GM12878 (cell line): ENCODE data around the gene TPRN. TPM values are rescaled to one million over a fixed set of nuclear protein-coding genes. Genes with fewer than 3 reads are reported as not detected.

Experiments
- ATAC-seq: fragments of 200-7000 bp; cut with Tn5 transposase; 3 replicates; pipeline ENCODE4 v1.9.1; 2020; ENCODE audit warnings: mild to moderate bottlenecking, moderate library complexity
- BruUV-seq: library from RNA; stranded (reverse); fragments of 400-500 nt; replicated peaks from 2 replicates; lab custom pipeline; 2021; lab: Mats Ljungman, UMichigan
- CTCF ChIA-PET: fragments of 300-600 bp; sonication (Branson Sonifier 250); formaldehyde crosslinking; extraction: SDS; loops from one replicate; lab custom pipeline; 2021; ENCODE audit warnings: inconsistent platforms; lab: Yijun Ruan, JAX
- POLR2A ChIA-PET: fragments of 350-600 bp; formaldehyde crosslinking; extraction: SDS; loops from one replicate; lab custom pipeline; 2021; ENCODE audit warnings: inconsistent platforms; lab: Charles Lee
- RAD21 ChIA-PET: fragments of 300-600 bp; sonication (Branson Sonifier 250); formaldehyde crosslinking; loops from one replicate; lab custom pipeline; 2023; ENCODE audit warnings: antibody characterized with exemption; ENCODE audit not compliant: unreplicated experiment; lab: Charles Lee
- SMC1A ChIA-PET: fragments of 300-600 bp; sonication (Branson Sonifier 250); formaldehyde crosslinking; loops from one replicate; lab custom pipeline; 2023; ENCODE audit not compliant: unreplicated experiment, uncharacterized antibody; lab: Charles Lee
- DNase-seq: peaks from one replicate; pipeline ENCODE4 v3.0.0-alpha.2; 2011; ENCODE audit warnings: low read depth, low spot score
- FAIRE-seq: peaks from 3 replicates; lab custom pipeline; 2011; peaks lifted over from hg19 to GRCh38; lab: Jason Lieb, UNC
- H2AFZ ChIP-seq: 2 replicates; pipeline ENCODE4 v1.6.0; 2011; ENCODE audit warnings: low read depth, low read length, control low read depth; ENCODE audit not compliant: control insufficient read depth
- H3K27ac ChIP-seq: 2 replicates; pipeline ENCODE4 v1.5.1; 2011; ENCODE audit warnings: control low read depth; ENCODE audit not compliant: control insufficient read depth, insufficient read depth
- H3K27me3 ChIP-seq, 2 experiments: replicated peaks in 1 of 2; 2 replicates each; pipeline versions ENCODE4 v1.6.0 to v1.6.1; 2011; ENCODE audit warnings: low read length in 1 of 2; ENCODE audit not compliant: control insufficient read depth in 2 of 2, insufficient read depth in 2 of 2
- H3K36me3 ChIP-seq, 2 experiments: 2 replicates each; pipeline ENCODE4 v1.5.1; 2011; ENCODE audit warnings: low read length in 1 of 2; ENCODE audit not compliant: control insufficient read depth in 2 of 2, insufficient read depth in 2 of 2
- H3K4me1 ChIP-seq: 2 replicates; pipeline ENCODE4 v1.6.1; 2011; ENCODE audit warnings: mild to moderate bottlenecking, low read length, moderate library complexity, mixed read lengths; ENCODE audit not compliant: control insufficient read depth, insufficient read depth
- H3K4me2 ChIP-seq: 2 replicates; pipeline ENCODE4 v1.6.0; 2011; ENCODE audit warnings: control low read depth; ENCODE audit not compliant: control insufficient read depth, insufficient read depth
- H3K4me3 ChIP-seq: fragments of 200-600 bp; sonication (generic); 2 replicates; pipeline ENCODE4 v1.5.1; 2016
- H3K79me2 ChIP-seq: 2 replicates; pipeline ENCODE4 v1.6.0; 2011; ENCODE audit warnings: low read length; ENCODE audit not compliant: control insufficient read depth, insufficient read depth
- H3K9ac ChIP-seq: 2 replicates; pipeline ENCODE4 v1.8.0; 2011; ENCODE audit warnings: low read length, control low read depth, mixed read lengths; ENCODE audit not compliant: control insufficient read depth, insufficient read depth
- H3K9me3 ChIP-seq: replicated peaks from 3 replicates; pipeline ENCODE4 v1.5.1; 2011; ENCODE audit warnings: mild to moderate bottlenecking, low read length; ENCODE audit not compliant: control insufficient read depth, insufficient read depth
- H4K20me1 ChIP-seq: 2 replicates; pipeline ENCODE4 v1.6.0; 2011; ENCODE audit not compliant: control insufficient read depth, insufficient read depth
- CHD2 ChIP-seq: IDR thresholded peaks from 2 replicates; pipeline ENCODE4 v1.6.1; 2011; ENCODE audit warnings: low read depth, low read length, improper control_type of control experiment, borderline replicate concordance
- EZH2 ChIP-seq: IDR thresholded peaks from 2 replicates; pipeline ENCODE4 v1.6.1; 2012; ENCODE audit warnings: low read depth, mild to moderate bottlenecking, control low read depth, inconsistent platforms, low read length, borderline replicate concordance; ENCODE audit not compliant: control insufficient read depth
- NFYA ChIP-seq: IDR thresholded peaks from 2 replicates; pipeline ENCODE4 v1.6.1; 2011; ENCODE audit warnings: low read depth, mild to moderate bottlenecking, low read length, improper control_type of control experiment, borderline replicate concordance
- RAD51 ChIP-seq: fragments of 450-650 bp; IDR thresholded peaks from 2 replicates; pipeline ENCODE4 v1.6.1; 2016; ENCODE audit warnings: moderate library complexity, mild to moderate bottlenecking, inconsistent platforms
- RELA ChIP-seq: fragments of 450-650 bp; IDR thresholded peaks from 2 replicates; pipeline ENCODE4 v1.8.0; 2014; ENCODE audit warnings: borderline replicate concordance; ENCODE audit not compliant: partially characterized antibody
- SMARCA5 ChIP-seq: fragments of 450-650 bp; IDR thresholded peaks from 2 replicates; pipeline ENCODE4 v1.6.1; 2017; ENCODE audit warnings: mild to moderate bottlenecking
- TAF1 ChIP-seq: IDR thresholded peaks from 2 replicates; pipeline ENCODE4 v1.6.1; 2011; ENCODE audit warnings: mild to moderate bottlenecking, low read depth, low read length, borderline replicate concordance
- ZNF24 ChIP-seq: fragments of 450-650 bp; IDR thresholded peaks from 2 replicates; pipeline ENCODE4 v1.6.1; 2017; ENCODE audit warnings: antibody characterized with exemption, mild to moderate bottlenecking
- ZNF622 ChIP-seq: fragments of 450-650 bp; IDR thresholded peaks from 2 replicates; pipeline ENCODE4 v1.6.1; 2017; ENCODE audit warnings: mild to moderate bottlenecking, inconsistent platforms
- WGBS: methylation state at CpG from one replicate; pipeline ENCODE4 v1.1.6; 2016; ENCODE audit warnings: low lambda C conversion rate; ENCODE audit not compliant: insufficient replicate concordance, insufficient coverage; ENCODE audit errors: missing lambda C conversion rate; 5-methylcytosine and 5-hydroxymethylcytosine counted together
- in situ Hi-C: fragments of 300-500 bp; cut with MboI; formaldehyde crosslinking; loops from 9 replicates; pipeline ENCODE4 v1.14.3; 2018; ENCODE audit warnings: mixed read lengths
- intact Hi-C: fragments of 100-400 bp; cut with micrococcal nuclease; formaldehyde crosslinking; loops from one replicate; pipeline ENCODE4 v1.14.2; 2022; ENCODE audit not compliant: unreplicated experiment
- polyA plus RNA-seq, 11 experiments: library from polyadenylated mRNA; depleted of rRNA in 4 of 11; unstranded in 6 of 11; stranded (reverse) in 5 of 11; fragments of >200 nt; fragmentation: Nextera tagmentation in 4 of 11; fragmentation: Illumina TruSeq in 1 of 11; extraction: Ambion mirVana in 4 of 11; extraction: Trizol in 1 of 11; gene quantifications; 1 replicate in 1 of 11; 2 replicates in 10 of 11; pipeline versions ENCODE4 v1.2.1 to v1.2.3, GENCODE V29; 2011 to 2016; ENCODE audit warnings: inconsistent platforms in 2 of 11, missing spikeins in 2 of 11, low read depth in 1 of 11
- total RNA-seq, 4 experiments: library from RNA; depleted of rRNA in 3 of 4; stranded (reverse); fragments of >200 nt in 3 of 4; fragmentation: Illumina TruSeq in 1 of 4; extraction: Trizol in 1 of 4; gene quantifications; 2 replicates each; pipeline versions ENCODE4 v1.2.1 to v1.2.3, GENCODE V29; 2013 to 2021
- TF ChIP-seq, protein P1 (sequence below), 3 experiments: IDR thresholded peaks in 2 of 3; conservative IDR thresholded peaks in 1 of 3; 2 replicates each; pipeline ENCODE4 v1.5.1; 2011; ENCODE audit warnings: low read depth in 3 of 3, low read length in 3 of 3, mild to moderate bottlenecking in 3 of 3, control low read depth in 2 of 3, moderate library complexity in 2 of 3, inconsistent platforms in 1 of 3, mixed read lengths in 1 of 3; ENCODE audit not compliant: control insufficient read depth in 2 of 3, insufficient read depth in 1 of 3; ENCODE audit errors: extremely low read depth in 1 of 3
- TF ChIP-seq, protein P2 (sequence below): IDR thresholded peaks from 2 replicates; pipeline ENCODE4 v1.6.1; 2011; ENCODE audit warnings: low read depth, low read length, improper control_type of control experiment, borderline replicate concordance
- TF ChIP-seq, protein P3 (sequence below): fragments of 450-650 bp; IDR thresholded peaks from 2 replicates; pipeline ENCODE4 v1.6.1; 2017; ENCODE audit warnings: low read depth, mild to moderate bottlenecking, moderate library complexity
- TF ChIP-seq, protein P4 (sequence below): IDR thresholded peaks from 2 replicates; pipeline ENCODE4 v1.6.1; 2012; ENCODE audit warnings: low read length, inconsistent platforms

The TPRN gene
- total and polyA plus RNA-seq, 10 of the 15 experiments (the other 5 are each of a cell fraction or from before 2014, with no cell fraction given), result 0.18 to 19.5 (median 3.1) TPM

DNA sequence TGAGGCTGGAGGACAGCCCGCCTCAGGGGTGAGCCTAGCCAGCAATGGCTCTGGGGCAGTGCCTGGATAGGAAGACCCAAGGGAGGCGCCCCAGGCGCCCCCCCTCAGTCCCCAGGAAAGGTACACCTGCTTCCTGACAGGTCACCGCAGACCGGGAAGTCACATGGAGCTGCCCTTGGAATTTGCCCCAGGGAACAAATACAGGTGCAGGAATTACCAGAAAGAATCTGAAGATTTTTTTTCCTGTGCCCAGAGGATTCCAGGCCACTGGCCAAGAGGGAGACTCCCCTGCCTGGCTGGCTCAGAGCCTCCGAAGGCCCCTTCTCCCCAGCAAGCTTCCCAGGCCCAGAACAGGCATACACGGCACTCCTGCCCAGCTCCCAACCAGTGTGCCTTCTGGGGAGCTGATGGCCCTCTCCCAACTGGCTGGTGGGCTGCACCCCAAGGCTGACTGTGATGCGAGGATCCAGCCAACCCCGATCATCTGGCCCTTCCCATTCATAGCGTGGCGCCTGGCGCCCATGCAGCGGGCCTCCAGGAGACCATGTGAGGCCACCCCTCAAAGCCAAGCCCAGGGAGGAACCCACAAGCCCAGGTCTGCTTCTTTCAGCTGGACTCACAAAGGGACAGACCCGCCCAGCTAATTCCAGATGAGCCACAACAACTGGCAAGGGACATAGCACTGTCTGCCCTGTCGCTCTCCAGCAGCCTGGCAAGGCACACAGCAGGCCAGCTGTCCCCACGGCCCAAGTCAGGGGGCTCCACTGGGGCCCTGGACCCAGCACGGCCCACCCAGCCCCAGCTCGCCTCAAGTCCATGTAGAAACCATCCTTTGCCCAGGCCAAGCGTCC is 2.3 kb downstream of the TPRN start (continued):
- TF ChIP-seq, protein P1, sequence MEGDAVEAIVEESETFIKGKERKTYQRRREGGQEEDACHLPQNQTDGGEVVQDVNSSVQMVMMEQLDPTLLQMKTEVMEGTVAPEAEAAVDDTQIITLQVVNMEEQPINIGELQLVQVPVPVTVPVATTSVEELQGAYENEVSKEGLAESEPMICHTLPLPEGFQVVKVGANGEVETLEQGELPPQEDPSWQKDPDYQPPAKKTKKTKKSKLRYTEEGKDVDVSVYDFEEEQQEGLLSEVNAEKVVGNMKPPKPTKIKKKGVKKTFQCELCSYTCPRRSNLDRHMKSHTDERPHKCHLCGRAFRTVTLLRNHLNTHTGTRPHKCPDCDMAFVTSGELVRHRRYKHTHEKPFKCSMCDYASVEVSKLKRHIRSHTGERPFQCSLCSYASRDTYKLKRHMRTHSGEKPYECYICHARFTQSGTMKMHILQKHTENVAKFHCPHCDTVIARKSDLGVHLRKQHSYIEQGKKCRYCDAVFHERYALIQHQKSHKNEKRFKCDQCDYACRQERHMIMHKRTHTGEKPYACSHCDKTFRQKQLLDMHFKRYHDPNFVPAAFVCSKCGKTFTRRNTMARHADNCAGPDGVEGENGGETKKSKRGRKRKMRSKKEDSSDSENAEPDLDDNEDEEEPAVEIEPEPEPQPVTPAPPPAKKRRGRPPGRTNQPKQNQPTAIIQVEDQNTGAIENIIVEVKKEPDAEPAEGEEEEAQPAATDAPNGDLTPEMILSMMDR (IDR thresholded peaks at IDR 0.05 in 2 of 3, conservative IDR thresholded peaks at IDR 0.05 in 1 of 3; ENCODE audit: control insufficient read depth in 2 of 3, extremely low read depth in 1 of 3, insufficient read depth in 1 of 3, low read depth in 3 of 3, low read length in 3 of 3), result no peak
- TF ChIP-seq ZNF24 (no peak), NFYA (no peak)
- TF ChIP-seq, all 136 proteins: peak for 0

DNA sequence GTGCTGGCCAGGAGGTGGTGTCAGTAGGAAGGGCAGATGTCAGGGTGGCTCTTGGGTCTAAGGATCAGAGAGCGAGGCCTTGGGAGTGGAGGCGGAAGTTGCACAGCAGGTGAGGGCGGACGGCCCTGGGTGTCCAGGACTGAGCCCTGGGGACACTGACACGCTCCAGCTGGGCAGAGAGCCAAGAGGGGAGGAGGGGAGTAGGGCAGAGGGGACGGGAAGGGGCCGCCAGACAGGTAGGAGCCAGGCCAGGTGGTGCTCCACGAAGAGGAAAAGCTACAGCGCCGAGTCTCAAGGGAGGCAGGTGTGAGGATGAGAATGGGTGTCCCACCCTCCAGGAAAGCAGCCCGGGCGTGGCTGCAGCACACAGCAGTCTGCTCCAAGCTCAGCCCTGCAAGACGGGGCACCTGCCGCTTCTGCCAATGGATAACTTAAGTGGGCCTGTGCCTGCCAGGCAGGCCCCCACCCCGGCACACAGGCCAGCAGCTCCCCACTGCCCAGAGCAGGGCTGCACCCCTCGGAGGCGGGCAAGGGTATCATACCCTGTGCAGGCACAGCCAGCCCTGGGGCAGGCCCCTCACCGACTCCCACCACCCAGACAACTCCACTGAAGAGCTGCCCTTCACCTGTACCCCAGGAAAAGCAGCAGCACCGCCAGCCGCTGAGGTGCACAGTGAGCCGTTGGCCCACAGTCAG is 4.9 kb downstream of the TPRN start:
- Histone ChIP-seq H3K36me3 (peaks cover 0 to 5% of the 10 kb centered on the region in 2 experiments; a peak in 2 of 4 replicates), H3K9me3 (no peaks in the 10 kb centered on the region), H3K79me2 (no peaks in the 10 kb centered on the region; the same call in 1 of the 2 replicates), H3K27ac (no peak overlapping the region), H2AFZ (no peak overlapping the region), H3K9ac (no peak overlapping the region), H3K27me3 (no peaks in the 10 kb centered on the region), H3K4me1 (peaks cover 5% of the 10 kb centered on the region), H3K4me3 (no peak overlapping the region), H3K4me2 (no peak overlapping the region), H4K20me1 (no peaks in the 10 kb centered on the region)
- CTCF ChIA-PET, result interaction anchor here (0.6 to 1.1 kb wide), 2 partner anchors 66 to 166 kb away, joined by 3 to 5 read pairs; no protein-coding TSS in a partner anchor
- intact Hi-C loops, result no loop called here
- no peak for ATAC-seq
- no TSS peak for BruUV-seq
- no peak for DNase-seq
- SMC1A ChIA-PET, result no interaction called here
- in situ Hi-C loops, result no loop called here
- no peak for FAIRE-seq
- RAD21 ChIA-PET, result interaction anchor here (1.4 kb wide), 1 partner anchor 7 kb away, joined by 3 read pairs; the partner anchor contains the start of genes ANAPC2 and SSNA1
- POLR2A ChIA-PET, result interaction anchor here (0.7 kb wide), 1 partner anchor 44 kb away, joined by 3 read pairs; no protein-coding TSS in a partner anchor
- 93% methylated on average over 20 of the region's 21 CpGs for WGBS
- TF ChIP-seq, protein P2, sequence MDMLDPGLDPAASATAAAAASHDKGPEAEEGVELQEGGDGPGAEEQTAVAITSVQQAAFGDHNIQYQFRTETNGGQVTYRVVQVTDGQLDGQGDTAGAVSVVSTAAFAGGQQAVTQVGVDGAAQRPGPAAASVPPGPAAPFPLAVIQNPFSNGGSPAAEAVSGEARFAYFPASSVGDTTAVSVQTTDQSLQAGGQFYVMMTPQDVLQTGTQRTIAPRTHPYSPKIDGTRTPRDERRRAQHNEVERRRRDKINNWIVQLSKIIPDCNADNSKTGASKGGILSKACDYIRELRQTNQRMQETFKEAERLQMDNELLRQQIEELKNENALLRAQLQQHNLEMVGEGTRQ, result no peak
- TF ChIP-seq RELA (no peak), TAF1 (no peak), RAD51 (no peak), EZH2 (no peak), SMARCA5 (no peak), NFYA (no peak), ZNF622 (no peak), CHD2 (no peak)
- TF ChIP-seq, protein P3, sequence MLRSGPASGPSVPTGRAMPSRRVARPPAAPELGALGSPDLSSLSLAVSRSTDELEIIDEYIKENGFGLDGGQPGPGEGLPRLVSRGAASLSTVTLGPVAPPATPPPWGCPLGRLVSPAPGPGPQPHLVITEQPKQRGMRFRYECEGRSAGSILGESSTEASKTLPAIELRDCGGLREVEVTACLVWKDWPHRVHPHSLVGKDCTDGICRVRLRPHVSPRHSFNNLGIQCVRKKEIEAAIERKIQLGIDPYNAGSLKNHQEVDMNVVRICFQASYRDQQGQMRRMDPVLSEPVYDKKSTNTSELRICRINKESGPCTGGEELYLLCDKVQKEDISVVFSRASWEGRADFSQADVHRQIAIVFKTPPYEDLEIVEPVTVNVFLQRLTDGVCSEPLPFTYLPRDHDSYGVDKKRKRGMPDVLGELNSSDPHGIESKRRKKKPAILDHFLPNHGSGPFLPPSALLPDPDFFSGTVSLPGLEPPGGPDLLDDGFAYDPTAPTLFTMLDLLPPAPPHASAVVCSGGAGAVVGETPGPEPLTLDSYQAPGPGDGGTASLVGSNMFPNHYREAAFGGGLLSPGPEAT, result no peak
- TF ChIP-seq, protein P4, sequence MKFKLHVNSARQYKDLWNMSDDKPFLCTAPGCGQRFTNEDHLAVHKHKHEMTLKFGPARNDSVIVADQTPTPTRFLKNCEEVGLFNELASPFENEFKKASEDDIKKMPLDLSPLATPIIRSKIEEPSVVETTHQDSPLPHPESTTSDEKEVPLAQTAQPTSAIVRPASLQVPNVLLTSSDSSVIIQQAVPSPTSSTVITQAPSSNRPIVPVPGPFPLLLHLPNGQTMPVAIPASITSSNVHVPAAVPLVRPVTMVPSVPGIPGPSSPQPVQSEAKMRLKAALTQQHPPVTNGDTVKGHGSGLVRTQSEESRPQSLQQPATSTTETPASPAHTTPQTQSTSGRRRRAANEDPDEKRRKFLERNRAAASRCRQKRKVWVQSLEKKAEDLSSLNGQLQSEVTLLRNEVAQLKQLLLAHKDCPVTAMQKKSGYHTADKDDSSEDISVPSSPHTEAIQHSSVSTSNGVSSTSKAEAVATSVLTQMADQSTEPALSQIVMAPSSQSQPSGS, result no peak
